CD4-positive, alpha-beta T cell treated with Interleukin-21 for 1 hour (primary cell): Measurements from ENCODE around the gene MOV10L1.

ENCODE experiments used
- DNase-seq: peaks from one replicate; pipeline ENCODE4 v3.0.0-alpha.2; 2020

The MOV10L1 gene

DNA sequence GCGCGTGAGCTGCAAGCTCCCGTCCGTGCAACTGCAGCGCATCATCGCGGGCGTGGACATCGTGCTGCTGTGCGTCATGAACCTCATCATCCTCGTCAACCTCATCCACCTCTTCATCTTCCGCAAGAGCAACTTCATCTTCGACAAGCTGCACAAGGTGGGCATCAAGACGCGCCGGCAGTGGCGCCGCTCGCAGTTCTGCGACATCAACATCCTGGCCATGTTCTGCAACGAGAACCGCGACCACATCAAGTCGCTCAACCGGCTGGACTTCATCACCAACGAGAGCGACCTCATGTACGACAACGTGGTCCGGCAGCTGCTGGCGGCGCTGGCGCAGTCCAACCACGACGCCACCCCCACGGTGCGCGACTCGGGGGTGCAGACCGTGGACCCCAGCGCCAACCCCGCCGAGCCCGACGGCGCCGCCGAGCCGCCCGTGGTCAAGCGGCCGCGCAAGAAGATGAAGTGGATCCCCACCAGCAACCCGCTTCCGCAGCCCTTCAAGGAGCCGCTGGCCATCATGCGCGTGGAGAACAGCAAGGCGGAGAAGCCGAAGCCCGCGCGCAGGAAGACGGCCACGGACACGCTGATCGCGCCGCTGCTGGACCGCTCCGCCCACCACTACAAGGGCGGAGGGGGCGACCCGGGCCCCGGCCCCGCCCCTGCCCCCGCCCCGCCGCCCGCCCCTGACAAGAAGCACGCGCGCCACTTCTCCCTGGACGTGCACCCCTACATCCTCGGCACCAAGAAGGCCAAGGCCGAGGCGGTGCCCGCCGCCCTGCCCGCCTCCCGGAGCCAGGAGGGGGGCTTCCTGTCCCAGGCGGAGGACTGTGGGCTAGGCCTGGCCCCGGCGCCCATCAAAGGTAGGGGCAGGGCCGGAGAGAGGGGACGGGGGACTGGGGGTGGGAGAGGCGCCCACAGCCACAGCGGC, 88.0 kb downstream of the MOV10L1 start:
- DNase-seq: no peak

DNA sequence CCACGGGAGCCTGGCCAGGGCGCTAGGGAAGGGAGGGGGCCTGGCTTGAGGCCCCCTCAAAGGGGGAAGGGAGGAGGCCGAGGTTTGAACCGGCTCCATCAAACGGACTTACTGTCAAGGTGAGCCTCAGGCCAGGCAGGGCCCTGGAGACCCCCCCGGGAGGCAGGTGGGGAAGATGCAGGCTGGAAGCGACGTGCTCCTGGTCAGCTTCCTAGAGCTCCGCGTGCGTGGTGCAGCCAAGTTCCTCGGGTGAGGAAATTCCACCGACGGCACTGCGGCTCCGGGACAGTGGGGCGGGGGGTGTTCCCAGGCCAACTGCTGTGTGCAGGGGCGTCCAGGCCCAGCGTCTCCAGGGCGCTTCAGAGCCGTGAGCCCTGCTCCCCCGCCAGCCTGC, 88.7 kb downstream of the MOV10L1 start:
- DNase-seq: no peak

DNA sequence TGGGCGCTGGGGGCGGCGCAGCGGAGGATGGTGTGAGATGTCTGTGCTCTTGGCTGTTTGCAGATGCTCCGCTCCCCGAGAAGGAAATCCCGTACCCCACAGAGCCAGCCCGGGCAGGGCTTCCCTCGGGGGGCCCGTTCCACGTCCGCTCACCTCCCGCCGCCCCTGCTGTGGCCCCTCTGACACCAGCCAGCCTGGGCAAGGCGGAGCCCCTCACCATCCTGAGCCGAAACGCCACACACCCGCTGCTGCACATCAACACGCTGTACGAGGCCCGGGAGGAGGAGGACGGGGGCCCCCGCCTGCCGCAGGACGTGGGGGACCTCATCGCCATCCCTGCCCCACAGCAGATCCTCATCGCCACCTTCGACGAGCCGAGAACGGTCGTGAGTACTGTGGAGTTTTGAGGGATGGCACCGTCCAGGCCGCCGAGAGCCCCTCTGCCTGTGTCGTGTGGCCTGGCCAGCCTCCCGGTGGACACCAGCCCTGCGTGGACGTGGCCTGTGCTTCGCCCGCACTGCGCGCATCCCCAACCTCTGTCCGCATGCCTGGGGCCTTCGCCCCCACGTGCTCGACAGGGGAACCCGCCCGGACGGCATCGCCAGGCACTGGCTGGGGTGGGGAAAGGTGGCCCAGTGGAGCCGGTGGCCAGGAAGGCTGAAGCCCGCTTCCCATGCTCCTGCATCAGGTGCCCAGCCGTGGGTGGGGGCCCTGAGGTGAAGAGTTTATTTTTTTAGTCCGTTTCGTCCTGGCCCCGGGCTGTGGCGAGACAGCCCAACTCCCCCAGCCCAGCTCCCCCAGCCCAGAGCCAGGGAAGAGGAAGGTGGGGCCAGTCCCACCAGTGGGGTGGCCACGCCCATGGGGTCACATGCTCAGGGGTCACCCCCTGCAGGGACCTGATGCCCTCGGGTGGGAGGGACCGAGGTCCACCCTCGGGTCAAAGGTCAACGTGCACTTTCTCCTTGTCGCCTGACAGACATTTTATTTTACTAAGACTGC, 89.4 kb downstream of the MOV10L1 start:
- no peak for DNase-seq

DNA sequence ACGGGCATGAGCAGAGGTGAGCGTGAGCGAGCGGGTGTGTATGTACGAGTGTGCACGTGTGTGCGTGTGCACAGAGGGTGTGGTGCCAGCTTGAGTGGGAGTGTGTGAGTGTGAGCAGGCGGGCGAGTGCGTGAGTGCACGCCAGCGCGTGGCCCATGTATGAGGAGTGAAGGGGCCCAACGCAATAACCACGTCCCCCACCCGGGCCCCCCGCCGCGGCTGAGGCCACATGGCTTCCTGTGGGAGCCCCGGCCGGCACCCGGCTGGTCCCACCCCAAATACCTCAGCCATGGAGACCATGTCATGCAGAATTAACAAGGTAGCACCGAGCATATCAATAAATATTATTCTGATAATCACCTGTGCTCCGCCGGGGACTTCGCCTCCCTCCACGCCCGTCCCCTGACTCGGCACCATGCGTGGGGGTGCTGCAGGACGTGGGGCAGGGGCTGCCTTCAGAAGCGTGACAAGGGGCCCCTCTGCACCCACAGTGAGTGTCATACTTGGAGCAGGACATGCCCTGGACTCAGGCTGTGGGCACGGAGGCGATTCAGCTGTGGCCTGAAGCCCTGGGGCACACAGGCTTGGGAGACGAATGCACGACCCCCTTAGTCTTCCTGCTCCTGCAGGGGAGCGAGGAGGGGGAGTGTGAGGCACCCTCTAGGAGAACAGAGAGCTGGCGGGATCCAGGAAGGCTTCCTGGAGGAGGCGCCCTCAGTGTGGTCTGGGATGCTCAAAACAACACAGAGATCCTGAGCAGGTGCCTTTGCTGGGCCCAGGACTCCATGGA, 90.3 kb downstream of the MOV10L1 start:
- no peak for DNase-seq

DNA sequence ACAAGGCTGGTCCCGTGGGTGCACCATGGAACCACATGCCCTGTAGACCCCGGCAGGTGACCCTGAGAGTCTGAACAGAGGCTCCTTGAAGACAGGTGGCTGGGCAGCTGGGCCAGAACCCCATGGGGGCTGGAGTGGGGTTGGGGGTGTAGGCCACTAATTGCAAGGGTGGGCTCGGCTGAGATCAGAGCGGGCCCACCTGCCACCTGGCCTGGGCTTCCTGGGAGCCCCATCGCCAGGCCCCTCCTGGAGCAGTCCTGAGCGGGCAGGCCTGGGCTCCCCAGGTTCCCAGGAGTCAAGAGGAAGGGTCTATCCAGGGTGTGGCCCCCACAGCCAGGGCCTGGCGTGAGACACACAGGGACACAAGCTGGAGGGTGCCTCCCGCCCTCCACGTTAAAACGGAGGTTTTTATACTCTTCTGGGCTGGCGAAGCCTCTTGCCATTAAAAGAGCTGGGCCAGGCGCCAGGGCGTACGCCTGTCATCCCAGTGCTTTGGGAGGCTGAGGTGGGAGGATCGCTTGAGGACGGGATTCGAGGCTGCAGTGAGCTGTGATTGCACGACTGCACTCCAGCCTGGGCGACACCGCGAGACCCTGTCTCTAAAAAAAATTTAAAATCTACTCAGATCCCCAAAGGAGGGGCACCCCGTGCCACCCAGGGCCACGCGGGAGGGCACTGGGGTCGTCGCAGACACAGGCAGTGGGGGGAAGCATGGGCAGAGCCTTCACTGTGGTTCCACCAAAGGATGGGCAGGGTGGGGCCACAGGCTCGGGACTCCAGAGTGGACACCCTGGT, 91.1 kb downstream of the MOV10L1 start:
- no peak for DNase-seq

DNA sequence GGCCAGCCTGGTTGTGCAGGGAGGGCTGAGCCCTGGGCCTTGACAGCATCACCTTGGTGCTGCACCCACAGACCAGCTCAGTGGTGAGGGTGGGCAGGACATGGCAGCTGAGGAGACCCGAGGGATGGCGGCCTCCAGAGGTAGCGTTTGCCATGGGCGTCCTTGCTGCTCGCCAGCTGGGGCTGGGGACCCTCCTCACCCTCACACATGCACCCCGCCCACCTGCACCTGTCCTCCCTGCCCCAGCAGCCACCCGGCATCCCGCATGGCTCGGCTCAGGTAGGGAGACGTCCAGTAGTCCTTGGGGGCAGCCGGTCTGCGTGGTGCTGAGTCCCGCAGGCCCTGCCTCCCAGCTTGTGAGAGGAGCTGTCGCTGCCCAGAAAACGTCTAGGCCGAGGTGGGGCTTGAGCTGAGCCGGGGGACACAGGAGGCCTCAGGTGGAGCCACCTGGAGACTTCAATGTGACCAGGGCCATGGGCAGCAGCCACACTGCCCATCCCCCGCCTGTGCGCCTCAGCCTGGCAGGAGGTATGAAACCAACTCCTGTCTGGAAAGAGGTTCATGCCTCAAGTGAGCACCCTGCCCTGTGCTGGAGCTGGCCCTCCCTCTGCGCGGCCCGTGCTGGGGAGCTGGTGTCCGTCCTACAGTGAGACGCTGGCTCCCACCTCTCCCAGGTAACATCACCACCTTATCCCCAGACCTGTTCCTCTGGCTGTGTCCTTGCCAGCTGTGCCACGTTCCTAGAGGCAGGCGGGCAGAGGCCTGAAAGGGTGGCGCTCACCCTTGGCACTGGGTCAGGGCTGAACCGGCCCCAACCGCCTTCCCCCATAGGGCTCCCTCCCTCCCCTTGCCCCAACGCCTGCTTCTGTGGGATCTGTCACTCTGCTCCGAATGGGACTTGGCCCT, 92.6 kb downstream of the MOV10L1 start:
- DNase-seq: no peak

DNA sequence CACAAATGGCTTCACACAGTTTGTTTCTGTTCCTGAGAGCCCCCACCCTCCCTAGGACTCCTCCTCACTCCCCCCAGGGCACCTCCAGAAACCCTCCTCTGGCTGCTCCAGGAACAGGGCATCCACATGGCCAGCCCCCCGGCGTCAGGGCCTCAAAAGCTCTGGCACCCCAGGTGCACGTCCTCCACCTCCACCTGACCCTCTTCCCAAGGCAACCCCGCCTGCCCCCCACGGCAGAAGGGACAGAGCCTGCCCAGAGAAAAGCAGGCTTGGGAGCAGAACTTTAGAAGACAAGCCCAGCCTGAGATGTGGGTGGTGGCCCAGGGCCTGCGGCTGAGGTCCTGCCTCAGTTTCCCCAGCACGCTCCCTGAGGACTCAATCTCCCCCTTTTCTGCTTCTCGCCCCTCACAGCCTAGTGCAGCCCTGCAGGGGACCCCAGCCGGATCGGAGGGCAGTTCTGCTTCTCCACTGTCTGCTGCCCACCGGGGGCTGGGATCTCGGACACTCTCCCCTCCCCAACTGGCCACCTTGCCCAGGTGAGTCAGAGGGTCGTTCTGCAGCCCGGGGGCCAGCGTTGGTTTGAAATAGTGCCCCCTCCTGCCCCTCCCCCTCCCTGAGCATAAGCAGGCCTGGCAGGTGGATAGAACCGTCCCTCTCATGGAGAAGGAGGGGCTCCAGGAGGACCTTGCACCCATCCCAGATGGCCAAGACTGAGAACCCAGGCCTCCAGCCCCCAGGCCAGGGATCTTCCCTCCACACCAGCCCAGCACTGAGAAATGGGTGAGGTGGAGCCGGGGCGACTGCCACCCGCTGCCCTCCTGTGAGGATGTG, 93.5 kb downstream of the MOV10L1 start:
- DNase-seq: no peak

DNA sequence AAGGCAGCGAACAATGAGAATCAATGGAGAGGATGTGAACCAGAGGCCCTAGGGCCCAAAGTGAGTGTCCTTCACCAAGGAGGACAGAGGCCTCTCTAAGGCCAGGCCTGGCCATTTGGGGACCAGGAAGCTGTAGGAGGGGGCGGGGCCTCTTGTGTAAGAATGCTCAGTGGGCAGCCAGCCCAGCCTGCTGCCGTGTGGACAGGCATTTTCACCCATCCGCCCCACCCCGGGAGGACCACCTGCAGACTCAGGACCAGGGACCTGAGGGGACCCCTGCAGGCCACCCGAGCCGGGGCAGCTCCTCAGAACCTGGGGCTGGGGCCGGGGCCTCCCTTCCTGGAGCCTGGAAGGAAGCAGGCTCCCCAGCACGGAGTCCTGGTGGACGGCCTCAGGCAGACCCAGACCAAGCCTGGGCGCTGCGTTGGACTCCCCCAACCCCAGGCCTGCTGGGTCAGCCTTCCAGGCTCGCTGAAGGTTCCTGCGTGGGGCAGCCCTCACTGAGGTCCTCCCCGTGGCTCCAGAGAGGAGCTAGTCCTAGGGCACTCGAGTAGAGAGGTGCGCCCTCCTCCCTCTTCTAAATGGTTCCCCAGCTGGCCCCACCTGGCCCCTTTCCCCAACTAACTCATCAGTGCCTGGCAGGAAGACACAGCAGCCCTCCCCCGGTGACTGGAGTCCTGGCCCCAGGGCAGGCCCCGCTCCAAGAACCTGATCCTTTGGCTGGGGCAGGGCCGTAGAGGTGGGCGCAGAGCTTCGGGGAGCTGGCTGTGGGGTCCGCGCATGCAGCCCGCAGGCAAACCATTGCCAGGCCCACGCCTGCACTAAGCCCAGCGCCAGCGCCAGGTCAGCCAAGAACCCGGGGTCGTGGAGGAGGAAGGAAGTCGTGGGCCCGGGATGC, 94.4 kb downstream of the MOV10L1 start:
- no peak for DNase-seq

DNA sequence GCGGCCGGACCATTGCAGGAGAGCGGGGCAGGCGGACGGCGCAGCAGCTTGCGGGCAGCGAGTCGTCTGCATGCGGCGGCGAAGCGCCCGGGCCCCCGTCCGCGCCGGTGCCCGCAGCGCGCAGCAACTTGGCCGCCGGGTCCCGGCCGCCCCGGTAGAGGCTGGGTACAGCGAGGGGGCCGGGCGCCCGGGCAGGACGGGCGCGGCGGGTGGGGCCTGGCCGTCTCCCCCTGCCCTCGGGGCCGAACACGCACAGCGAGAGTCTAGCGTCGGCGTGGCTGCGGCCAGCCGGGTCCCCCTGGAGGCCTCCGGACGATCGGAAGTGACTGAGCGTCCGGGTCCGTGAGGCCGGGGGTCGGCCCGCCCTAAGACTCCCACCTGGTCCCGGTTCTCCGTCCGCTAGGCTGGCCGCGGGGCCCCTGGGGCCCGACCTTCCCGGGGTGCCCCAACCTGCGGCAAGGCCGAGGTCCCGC, 95.1 kb downstream of the MOV10L1 start:
- no peak for DNase-seq

DNA sequence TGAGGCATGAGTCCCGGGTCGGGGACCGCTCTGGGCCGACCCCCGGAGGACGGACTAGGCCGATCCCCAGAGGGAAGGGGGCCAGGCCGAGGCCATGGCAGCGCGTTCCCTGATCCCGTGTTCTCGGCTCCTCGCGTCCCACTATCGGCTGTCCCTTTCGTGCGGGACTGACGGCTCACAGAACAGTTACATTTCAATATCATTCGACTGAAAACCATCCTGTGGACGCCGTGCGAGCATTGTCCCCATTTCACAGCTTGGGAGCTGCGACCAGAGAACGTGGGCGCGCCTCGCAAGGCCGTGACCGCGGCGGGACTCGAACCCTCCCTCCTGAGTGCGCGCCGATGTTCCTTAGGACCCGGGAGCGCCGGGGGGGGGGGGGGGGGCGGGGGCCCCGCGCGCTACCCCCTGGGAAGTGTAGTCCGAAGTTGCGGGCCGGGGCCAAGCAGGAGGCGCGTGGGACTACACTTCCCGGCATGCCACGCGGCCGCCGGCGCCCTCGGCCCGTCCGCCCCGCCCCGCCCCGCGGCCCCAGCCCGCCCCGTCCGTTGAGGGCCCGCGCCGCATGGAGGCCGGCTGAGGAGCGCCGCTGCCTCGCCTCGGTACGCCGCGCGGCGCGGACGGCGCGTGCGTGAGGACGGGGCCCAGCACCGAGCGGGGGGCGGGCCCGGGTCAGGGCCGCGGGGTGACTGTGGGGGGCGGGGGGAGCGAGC, 95.7 kb downstream of the MOV10L1 start, which contains the start of gene TRABD:
TSS of gene TRABD (plus strand) at position 539 of the 713 bp plus-strand sequence. CDS start 7,148 bp downstream, outside the sequence.
- DNase-seq: peak; percentile 91

DNA sequence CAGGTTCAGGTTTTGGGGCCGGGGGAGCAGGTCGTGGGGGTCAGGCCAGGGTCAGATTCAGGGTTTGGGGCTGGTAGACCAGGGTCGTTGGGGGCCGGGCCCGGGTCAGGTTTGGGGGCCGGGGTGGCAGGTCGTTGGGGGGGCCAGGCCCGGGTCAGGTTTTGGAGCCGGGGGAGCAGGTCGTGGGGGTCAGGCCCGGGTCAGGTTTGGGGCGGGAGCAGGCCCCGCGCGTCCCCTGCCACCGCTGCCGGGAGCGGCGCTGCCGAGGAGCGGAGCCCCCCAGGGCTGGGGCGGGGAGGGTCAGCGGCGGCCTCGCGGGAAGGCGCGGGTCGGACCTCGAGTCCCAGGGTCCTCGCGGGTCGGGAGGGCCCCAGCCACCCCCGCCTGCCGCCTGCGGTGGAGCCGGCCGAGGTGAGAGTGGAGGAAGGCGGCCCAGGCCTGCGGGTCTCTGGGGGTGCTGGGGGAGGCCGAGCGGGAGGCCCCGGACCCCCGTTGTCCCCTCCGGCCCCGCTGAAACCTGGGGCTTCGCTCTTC, 96.4 kb downstream of the MOV10L1 start:
- DNase-seq: no peak

DNA sequence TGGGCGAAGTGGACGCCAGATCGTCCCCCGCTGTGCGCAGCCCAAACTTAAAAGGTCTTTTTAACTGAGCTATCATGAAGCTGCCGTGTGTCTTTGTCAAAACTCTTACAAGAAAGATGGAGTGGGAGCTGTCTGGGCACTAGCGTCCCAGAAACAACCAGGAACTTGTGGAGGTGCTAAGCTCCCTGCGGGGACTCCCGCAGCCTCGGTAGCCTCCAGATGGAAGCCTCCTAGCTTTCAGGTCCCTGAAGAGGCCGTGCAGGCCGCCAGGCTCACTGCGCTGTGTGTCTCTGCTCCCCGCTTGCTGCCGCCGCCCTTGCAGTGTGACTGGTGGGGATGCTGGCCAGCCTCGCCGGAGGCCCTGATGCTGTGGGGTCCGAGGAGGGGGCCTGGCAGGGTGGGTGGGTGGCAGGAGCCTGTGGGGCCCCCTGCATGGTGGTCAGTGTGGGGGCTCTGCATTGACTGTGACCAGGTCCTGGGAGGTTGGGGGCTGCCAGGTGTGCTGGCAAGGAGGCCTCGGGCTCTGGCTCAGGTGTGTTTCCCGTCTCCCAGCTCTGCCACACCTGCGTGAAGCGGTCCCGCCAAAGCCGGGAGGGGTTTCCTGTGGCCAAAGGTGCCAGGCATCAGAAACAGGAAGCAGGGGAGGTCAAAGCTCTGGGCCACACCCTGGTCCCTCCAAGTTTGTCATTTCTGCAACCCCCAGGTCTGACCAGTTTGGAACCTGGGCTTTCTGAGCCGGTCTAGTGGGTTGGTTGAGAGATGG, 97.1 kb downstream of the MOV10L1 start:
- DNase-seq: peak; percentile 39

DNA sequence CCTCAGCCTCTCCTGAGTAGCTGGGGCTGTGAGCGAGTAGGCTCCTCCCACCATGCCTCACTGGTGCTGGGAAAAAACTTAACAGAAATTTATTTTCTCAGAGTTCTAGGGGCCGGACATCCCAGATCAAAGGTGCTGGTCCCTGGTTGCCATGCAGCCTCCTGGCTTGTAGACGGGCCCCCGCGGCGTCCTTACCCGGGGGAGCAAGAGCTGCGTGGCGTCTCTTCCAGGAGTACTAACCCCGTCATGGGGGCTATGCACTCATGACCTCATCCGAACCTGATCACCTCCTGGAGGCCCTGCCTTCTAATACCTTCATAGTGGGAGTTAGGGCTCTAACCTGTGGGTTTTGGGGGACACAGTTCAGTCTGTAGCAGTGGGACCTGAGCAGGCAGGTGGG, 98.5 kb downstream of the MOV10L1 start:
- no peak for DNase-seq

DNA sequence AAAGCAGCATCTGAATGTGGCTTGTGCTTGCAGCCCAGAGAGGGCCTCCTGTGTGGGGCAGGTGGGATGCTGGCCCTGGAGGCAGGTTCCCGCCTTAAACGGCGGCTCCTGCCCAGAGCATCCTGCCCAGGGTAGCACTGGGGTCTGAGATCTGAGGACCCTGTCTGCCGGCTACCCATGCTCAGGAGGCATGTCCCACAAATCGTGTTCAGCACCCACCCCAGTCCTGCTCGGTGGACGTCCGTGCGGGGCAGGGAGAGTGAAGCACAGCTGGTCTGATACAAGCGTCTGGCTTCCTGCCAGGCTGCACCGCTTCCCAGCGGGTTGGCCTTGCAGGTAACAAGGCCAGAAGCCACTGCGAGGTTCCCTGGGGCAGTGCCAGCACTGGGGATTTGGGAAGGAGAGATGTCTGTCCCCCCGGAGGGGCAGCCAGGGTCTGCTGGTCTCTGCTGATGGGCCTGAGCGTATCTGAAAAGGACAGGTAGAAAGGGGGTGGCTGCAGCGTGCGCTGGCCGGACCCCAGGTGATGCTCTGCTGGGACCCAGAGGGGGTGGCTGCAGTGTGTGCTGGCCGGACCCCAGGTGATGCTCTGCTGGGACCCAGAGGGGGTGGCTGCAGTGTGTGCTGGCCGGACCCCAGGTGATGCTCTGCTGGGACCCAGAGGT, 99.5 kb downstream of the MOV10L1 start:
- no peak for DNase-seq

DNA sequence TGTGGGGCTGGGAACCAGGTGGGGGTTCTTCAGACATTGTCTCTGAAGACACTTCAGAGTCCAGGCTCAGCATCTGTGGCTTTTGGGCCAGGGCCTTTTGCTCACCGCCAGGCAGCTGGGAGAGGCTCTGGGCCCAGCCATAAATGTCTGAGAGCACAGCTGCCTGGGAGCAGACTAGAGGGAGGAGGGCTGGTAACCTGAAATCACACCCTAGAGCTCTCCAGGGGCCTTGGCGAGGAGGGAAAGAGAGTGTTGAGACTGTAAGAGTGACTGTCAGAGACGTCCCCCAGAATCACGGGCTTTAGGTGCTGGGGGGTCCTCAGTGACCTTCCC, 100.0 kb downstream of the MOV10L1 start:
- DNase-seq: no peak
